ENCODE data around the gene ARMC9. TPM values are rescaled to one million over a fixed set of nuclear protein-coding genes. Genes with fewer than 3 reads are reported as not detected.

The ARMC9 gene
- total RNA-seq, 2 experiments from 2014 or later: 3.0 TPM

GRCh38 chr2:231418820-231419640 is 220.6 kb downstream of the ARMC9 start:
- CTCF ChIA-PET: no interaction called here
- DNase-seq: no peak
- Mint-ChIP-seq H3K27me3 (peaks cover 12% of the 10 kb centered on the region), H3K27ac (no peak overlapping the region), H3K4me1 (ENCODE audit: low read depth) (no peaks in the 10 kb centered on the region), H3K36me3 (no peaks in the 10 kb centered on the region), H3K4me3 (no peak overlapping the region), H3K9me3 (no peaks in the 10 kb centered on the region)
- intact Hi-C loops (cut with micrococcal nuclease): no loop called here
- POLR2A ChIA-PET: no interaction called here

- Mint-ChIP-seq H3K4me1 (ENCODE audit: low read depth) (peaks cover 7% of the 10 kb centered on the region), H3K9me3 (no peaks in the 10 kb centered on the region), H3K27ac (no peak overlapping the region), H3K36me3 (no peaks in the 10 kb centered on the region), H3K4me3 (no peak overlapping the region), H3K27me3 (peaks cover 1% of the 10 kb centered on the region)
- intact Hi-C loops (cut with micrococcal nuclease): no loop called here
- CTCF ChIA-PET: no interaction called here
- POLR2A ChIA-PET: no interaction called here
- DNase-seq: no peak
Observed at GRCh38 chr2:231421051-231421580, 222.7 kb downstream of the ARMC9 start.

GRCh38 chr2:231422056-231422455 is 223.6 kb downstream of the ARMC9 start:
- Mint-ChIP-seq H3K4me3 (no peak overlapping the region), H3K27me3 (no peaks in the 10 kb centered on the region), H3K27ac (no peak overlapping the region), H3K4me1 (ENCODE audit: low read depth) (peaks cover 16% of the 10 kb centered on the region), H3K9me3 (no peaks in the 10 kb centered on the region), H3K36me3 (no peaks in the 10 kb centered on the region)
- ChIA-PET POLR2A (no interaction called here), CTCF (no interaction called here)
- DNase-seq: no peak
- intact Hi-C loops (cut with micrococcal nuclease): no loop called here

GRCh38 chr2:231423176-231423575 is 224.7 kb downstream of the ARMC9 start:
- CTCF ChIA-PET: no interaction called here

More at GRCh38 chr2:231423176-231423575, 224.7 kb downstream of the ARMC9 start:
- Mint-ChIP-seq H3K4me3 (no peak overlapping the region), H3K27me3 (no peaks in the 10 kb centered on the region), H3K9me3 (no peaks in the 10 kb centered on the region), H3K4me1 (ENCODE audit: low read depth) (peaks cover 17% of the 10 kb centered on the region), H3K36me3 (no peaks in the 10 kb centered on the region), H3K27ac (no peak overlapping the region)
- intact Hi-C loops (cut with micrococcal nuclease): no loop called here
- no peak for DNase-seq
- POLR2A ChIA-PET: no interaction called here

Small RNAs within 50 kb of the gene (microRNA-seq; reads per million reads assigned to microRNA genes)
- not detected for gene MIR4777 (ENCODE audit: borderline microRNAs expressed, borderline number of aligned reads, borderline replicate concordance)

Other genes with a start within 250 kb of the ARMC9 start
- under 1 TPM; 0.24 to 0.53 TPM for gene SPATA3, start 202.5 kb upstream of the ARMC9 start, total RNA-seq
- under 1 TPM; 0.34 to 0.55 TPM for gene C2orf72, start 161.1 kb upstream of the ARMC9 start, total RNA-seq
- 100 to 1,000 TPM; 116 TPM for gene PSMD1, start 141.8 kb upstream of the ARMC9 start, total RNA-seq
- not detected for gene HTR2B, start 73.6 kb upstream of the ARMC9 start, total RNA-seq
- gene B3GNT7, start 197.1 kb downstream of the ARMC9 start, total RNA-seq: not detected

Measured in activated CD4-positive, alpha-beta memory T cell treated with anti-CD3 and anti-CD28 coated beads for 36 hours (primary cell).